GM12892 (cell line): Measurements from ENCODE around the gene KRTAP12-1.
"Not testable (repeated sequence)": the region's sequence is repeated elsewhere in the genome, so short reads cannot be mapped to it uniquely, and the experiment has no call there.

Experiments
- DNase-seq: peaks from one replicate; pipeline ENCODE4 v3.0.0; 2011; ENCODE audit not compliant: insufficient read length
- FAIRE-seq: peaks from 2 replicates; lab custom pipeline; 2011; peaks lifted over from hg19 to GRCh38; lab: Jason Lieb, UNC
- POLR2A ChIP-seq: IDR thresholded peaks from 2 replicates; pipeline ENCODE4 v1.6.1; 2011; ENCODE audit warnings: low read depth, low read length, control low read depth
- POLR2AphosphoS5 ChIP-seq: IDR thresholded peaks from 2 replicates; pipeline ENCODE4 v1.6.1; 2011; ENCODE audit warnings: low read depth, low read length, control low read depth
- TAF1 ChIP-seq: IDR thresholded peaks from 2 replicates; pipeline ENCODE4 v1.6.1; 2011; ENCODE audit warnings: low read depth, mild to moderate bottlenecking, control low read depth, low read length, borderline replicate concordance

Gene KRTAP12-1

DNA sequence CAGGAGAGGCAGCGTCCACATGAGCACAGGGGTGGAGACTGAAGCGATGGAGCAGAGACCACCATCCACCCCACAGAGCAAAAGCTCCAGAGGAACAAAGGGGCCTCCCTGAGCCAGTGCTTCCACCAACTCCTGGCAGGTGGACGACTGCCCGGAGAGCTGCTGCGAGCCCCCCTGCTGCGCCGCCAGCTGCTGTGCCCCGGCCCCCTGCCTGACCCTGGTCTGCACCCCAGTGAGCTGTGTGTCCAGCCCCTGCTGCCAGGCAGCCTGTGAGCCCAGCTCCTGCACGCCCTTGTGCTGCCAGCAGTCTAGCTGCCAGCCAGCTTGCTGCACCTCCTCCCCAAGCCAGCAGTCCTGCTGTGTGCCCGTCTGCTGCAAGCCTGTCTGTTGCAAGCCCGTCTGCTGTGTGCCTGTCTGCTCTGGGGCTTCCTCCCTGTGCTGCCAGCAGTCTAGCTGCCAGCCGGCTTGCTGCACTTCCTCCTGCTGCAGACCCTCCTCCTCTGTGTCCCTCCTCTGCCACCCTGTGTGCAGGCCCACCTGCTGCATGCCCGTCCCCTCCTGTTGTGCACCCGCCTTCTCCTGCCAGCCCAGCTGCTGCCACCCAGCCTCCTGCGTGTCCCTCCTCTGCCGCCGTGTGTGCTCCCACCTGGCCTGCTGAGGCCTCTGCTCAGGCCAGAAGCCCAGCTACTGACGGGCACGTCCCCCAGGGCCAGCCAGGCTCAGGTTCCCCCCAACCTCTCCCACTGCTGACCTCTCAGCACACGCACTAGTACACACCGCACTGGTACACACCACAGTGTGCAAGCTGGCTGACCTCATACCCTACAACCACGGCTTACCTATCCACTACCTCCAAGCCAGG is 20.4 kb upstream of the KRTAP12-1 start:
- no peak for DNase-seq
- FAIRE-seq, result no peak
- TF ChIP-seq POLR2AphosphoS5 (no peak), POLR2A (no peak), TAF1 (no peak)

DNA sequence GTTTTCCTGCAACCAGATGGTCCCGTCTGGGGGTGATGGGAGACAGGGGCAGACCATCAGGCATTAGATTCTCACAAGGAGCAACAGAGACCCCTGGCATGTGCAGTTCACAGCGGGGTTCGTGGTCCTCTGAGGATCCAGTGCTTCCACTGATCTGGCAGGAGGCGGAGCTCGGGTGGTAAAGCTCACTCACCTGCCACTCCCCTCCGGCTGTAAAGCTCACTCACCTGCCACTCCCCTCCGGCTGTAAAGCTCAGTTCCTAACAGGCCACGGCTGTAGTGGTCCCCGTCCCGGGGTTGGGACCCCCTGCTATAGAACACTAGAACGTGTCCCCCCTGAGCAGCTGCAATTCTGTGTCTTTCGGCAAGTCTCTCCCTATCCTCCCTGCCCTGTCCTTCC is 19.6 kb upstream of the KRTAP12-1 start:
- TF ChIP-seq POLR2A (no peak), POLR2AphosphoS5 (no peak), TAF1 (no peak)
- FAIRE-seq (no peak), DNase-seq (no peak)

DNA sequence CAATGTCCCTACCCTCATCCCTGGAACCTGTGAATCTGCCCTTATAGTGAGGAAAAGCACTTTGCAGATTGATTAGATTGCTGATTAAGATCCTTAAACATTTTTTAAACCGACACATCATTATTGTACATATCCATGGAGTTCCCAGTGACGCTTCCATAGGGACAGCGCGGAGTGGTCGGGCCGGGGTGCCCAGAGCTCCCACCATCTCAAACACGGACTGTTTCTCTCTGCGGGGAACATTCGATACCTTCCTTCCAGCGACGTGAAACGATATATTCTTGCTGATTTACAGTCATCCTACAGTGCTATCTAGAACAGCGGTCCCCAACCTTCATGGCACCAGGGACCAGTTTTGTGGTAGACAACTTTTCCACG is 19.0 kb upstream of the KRTAP12-1 start:
- TF ChIP-seq POLR2AphosphoS5, result no peak
- no peak for TF ChIP-seq TAF1
- no peak for TF ChIP-seq POLR2A
- FAIRE-seq, result no peak
- no peak for DNase-seq

DNA sequence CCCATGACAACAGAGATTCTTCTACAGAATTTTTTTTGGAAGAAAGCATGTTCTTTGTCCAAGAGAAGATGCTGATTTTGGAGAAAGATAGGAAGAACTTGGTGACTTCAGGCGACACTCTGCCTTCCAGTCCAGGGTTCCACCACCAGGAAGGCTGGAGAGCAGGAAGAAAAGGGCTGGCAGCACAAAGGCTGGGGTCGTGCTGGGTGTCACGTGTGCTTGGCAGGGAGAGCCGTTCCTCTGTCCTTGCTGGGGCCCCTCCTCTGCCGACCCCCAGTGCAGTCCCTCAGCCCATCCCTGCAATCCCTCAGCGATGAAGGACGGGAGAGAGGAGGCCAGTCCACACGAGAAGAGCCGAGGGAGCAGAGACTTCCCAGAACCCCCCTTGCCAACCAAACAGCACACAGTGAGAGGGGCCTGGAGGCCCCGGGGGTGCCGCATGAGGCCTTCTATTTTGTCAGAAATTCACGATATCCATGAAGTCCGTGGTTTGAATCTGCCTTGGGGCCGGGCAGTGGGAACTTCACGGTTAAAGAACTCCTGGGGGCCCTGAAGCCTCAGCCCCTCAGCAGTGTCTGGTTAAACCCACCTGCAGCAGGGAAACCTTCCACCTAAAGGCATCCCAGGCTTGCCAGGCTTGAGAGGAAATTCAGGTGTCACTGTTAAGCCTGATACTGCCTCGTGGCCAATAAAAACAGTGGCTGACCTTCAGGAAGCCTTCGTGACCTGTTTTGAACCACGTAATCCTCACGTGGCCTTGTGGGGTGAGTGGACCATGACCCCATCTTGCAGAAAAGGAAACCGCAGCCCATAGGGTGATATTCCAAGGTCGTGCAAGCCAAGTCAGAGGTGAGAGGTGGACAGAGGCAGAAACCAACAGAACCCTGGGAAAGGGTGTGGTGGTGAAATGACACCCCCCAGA is 18.4 kb upstream of the KRTAP12-1 start:
- FAIRE-seq (no peak), DNase-seq (no peak)
- TF ChIP-seq TAF1 (no peak), POLR2AphosphoS5 (no peak), POLR2A (no peak)

DNA sequence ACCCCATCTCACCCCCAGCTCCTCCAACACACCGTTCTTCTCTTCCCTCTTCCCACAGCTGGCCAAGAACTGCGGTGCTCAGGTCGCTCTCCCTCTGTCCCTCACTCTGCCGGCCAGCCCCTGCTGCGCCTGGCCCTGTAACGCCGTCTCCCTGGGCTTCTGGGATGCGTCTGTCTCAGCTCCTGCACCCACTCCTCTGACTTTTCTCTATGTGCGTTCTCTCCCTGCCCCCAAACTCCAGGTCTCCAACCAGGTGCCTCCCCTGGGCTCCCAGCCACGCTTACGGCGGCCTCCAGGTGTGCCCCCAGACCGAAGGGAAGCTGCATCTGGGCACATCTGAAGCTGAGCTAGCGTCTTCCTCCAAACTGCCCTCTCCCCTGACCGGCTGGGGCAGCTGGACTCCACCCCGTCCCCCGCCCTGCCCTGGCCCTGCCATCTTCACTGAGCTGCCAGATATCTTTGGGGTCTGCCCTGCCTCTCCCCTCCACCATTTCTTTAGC is 17.6 kb upstream of the KRTAP12-1 start:
- FAIRE-seq (no peak), DNase-seq (no peak)
- TF ChIP-seq POLR2AphosphoS5, result no peak
- no peak for TF ChIP-seq POLR2A
- no peak for TF ChIP-seq TAF1

DNA sequence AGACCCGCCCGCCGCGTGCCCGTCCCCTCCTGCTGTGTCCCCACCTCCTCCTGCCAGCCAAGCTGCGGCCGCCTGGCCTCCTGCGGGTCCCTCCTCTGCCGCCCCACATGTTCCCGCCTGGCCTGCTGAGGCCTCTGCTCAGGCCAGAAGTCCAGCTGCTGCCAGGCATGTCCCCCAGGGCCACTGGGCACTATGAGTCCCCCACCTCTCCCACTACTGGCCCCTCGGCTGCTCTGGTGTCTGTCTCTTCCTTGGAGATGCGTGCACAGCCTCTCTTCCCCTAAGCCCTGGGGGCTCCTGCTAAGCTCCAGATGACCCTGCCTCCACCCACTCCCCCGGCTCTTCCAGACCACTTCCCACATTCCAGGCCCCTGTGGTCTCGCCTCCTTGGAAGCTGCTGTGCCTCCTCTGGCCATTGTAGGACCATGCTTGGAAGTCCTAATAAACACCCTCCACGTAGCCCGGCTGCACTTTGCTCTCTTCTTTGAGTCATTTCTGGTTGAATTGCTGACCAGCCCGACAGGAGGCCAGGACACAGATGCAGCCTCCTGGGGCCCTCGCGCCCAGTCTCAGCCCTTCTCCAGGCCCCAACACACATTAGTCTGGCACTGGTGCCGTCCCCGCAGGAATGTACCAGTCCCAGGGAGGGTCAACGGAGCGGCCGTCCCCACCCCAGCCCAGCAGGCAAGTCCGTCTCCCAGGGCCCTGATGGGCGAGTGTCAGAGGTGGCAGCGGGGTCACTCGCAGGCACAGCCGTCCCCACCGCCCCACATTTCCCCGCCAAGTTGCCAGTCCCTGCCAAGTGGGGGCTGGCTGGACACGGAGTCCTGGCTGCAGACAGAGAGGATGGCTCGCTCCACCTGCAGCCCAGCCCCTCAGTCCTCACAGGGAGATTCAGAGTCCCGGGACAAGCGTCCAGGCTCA is 16.1 kb upstream of the KRTAP12-1 start:
- no peak for DNase-seq
- TF ChIP-seq POLR2A, result no peak
- TF ChIP-seq TAF1, result no peak
- FAIRE-seq, result no peak

DNA sequence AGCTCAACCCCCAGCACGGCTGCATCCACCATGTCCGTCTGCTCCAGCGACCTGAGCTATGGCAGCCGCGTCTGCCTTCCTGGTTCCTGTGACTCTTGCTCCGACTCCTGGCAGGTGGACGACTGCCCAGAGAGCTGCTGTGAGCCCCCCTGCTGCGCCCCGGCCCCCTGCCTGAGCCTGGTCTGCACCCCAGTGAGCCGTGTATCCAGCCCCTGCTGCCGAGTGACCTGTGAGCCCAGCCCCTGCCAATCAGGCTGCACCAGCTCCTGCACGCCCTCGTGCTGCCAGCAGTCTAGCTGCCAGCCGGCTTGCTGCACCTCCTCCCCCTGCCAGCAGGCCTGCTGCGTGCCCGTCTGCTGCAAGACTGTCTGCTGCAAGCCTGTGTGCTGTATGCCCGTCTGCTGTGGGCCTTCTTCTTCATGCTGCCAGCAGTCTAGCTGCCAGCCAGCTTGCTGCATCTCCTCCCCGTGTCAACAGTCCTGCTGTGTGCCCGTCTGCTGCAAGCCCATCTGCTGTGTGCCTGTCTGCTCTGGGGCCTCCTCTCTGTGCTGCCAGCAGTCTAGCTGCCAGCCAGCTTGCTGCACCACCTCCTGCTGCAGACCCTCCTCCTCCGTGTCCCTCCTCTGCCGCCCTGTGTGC is 15.3 kb upstream of the KRTAP12-1 start, which contains the start of gene KRTAP10-12:
Gene KRTAP10-12, plus strand, starts transcription at position 1 of the 639 bp plus-strand sequence. Its CDS starts 30 bp downstream, at position 31.
- not testable (repeated sequence) for FAIRE-seq, DNase-seq

DNA sequence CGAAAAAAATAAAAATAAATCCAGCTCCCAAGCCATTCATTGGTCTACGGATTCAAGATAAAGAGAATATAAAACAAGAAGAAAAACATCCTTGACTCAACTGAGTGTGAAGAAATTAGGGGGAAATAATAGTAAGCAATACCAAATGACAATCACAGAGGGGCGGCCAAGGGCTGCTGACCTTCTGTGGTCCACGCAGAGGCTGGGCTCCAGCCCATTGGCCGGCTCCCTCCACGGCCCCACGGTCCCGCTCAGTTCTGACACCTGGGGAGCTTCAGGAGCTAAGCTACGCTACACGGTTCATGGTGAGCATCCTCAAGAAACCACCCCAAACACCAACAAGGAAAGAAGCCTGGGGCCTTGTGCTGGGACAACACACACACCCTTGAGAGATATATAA is 14.6 kb upstream of the KRTAP12-1 start:
- DNase-seq (no peak), FAIRE-seq (no peak)
- TF ChIP-seq TAF1 (no peak), POLR2A (no peak), POLR2AphosphoS5 (no peak)

DNA sequence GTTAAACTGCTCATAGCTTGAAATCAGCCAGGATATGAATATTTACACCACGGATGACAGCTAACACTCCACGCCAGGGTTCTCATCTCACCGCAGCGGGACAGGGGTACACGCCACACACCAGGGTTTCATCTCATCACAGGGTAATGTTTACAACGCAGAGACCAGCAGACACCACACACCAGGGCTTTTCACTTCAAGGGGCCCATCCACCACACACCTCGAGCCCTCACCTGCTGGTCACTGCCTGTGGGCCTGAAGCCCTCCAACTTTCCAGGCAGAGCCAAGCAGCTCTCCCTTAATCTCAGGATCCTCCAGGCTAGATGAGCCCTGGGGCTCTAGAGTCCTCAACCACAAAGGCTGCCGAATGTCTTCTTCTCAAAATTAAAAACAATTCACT is 13.7 kb upstream of the KRTAP12-1 start:
- TF ChIP-seq TAF1 (no peak), POLR2A (no peak), POLR2AphosphoS5 (no peak)
- DNase-seq, result no peak
- no peak for FAIRE-seq

DNA sequence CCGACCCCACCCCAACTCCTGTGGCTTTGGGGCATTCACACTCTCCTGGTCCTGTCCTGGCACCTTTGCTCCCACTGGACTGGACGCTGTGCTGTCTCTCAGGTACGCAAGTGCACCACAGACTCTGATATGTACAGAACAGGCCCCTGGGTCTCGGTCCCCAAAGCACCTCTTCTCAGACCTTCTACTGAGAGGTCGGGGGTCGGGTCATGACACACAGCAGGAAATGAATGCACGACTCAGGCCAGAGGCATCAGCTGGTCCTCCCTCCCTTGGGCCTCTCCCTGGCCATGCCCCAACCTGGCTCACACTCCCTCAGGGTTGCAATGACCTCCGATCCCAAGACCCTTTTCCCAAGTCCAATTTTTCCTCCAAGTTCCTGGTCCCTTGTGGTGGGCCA is 13.2 kb upstream of the KRTAP12-1 start:
- DNase-seq, result no peak
- FAIRE-seq, result no peak
- no peak for TF ChIP-seq POLR2A
- TF ChIP-seq TAF1, result no peak
- TF ChIP-seq POLR2AphosphoS5, result no peak
